Activated CD8-positive, alpha-beta T cell treated with anti-CD3 and anti-CD28 coated beads for 36 hours (primary cell): ENCODE data around the gene ZNF277. TPM values are rescaled to one million over a fixed set of nuclear protein-coding genes. Genes with fewer than 3 reads are reported as not detected.

Experiments used
- ATAC-seq: fragments of 200-7000 bp; cut with Tn5 transposase; one replicate; pipeline ENCODE4 v1.10.0; 2021; ENCODE audit warnings: mild to moderate bottlenecking, moderate library complexity
- CTCF ChIA-PET: fragments of 350-600 bp; sonication (Branson Sonifier 250); formaldehyde crosslinking; loops from one replicate; lab custom pipeline; 2021; ENCODE audit warnings: antibody characterized with exemption; lab: Charles Lee
- POLR2A ChIA-PET: fragments of 350-600 bp; sonication (Branson Sonifier 250); formaldehyde crosslinking; loops from one replicate; lab custom pipeline; 2021; ENCODE audit warnings: antibody characterized with exemption; lab: Charles Lee
- DNase-seq: peaks from one replicate; pipeline ENCODE4 v3.0.0-alpha.2; 2020
- H3K27ac Mint-ChIP-seq: one replicate; pipeline ENCODE4 v1.8.0; 2021; ENCODE audit warnings: mild to moderate bottlenecking, mixed read lengths
- H3K27me3 Mint-ChIP-seq: one replicate; pipeline ENCODE4 v1.8.0; 2021; ENCODE audit warnings: mixed read lengths
- H3K36me3 Mint-ChIP-seq: one replicate; pipeline ENCODE4 v1.8.0; 2021; ENCODE audit warnings: low read depth, mixed read lengths
- H3K4me1 Mint-ChIP-seq: one replicate; pipeline ENCODE4 v1.8.0; 2021; ENCODE audit warnings: low read depth, mixed read lengths
- H3K4me3 Mint-ChIP-seq: one replicate; pipeline ENCODE4 v1.8.0; 2021; ENCODE audit warnings: mild to moderate bottlenecking, moderate library complexity, mixed read lengths
- H3K9me3 Mint-ChIP-seq: one replicate; pipeline ENCODE4 v1.8.0; 2021; ENCODE audit warnings: mixed read lengths
- CTCF ChIP-seq: fragments of 200-600 bp; IDR thresholded peaks from one replicate; pipeline ENCODE4 v1.8.0; 2022; ENCODE audit warnings: antibody characterized with exemption, mild to moderate bottlenecking
- intact Hi-C: fragments of 100-400 bp; cut with micrococcal nuclease; formaldehyde crosslinking; loops from one replicate; pipeline ENCODE4 v1.10.0; 2022
- total RNA-seq, 2 experiments: library from RNA; stranded (reverse); gene quantifications; one replicate each; pipeline ENCODE4 v1.2.3, GENCODE V29; 2021

Gene ZNF277
- total RNA-seq, 2 experiments from 2014 or later, result 21.5 to 25.8 TPM

DNA sequence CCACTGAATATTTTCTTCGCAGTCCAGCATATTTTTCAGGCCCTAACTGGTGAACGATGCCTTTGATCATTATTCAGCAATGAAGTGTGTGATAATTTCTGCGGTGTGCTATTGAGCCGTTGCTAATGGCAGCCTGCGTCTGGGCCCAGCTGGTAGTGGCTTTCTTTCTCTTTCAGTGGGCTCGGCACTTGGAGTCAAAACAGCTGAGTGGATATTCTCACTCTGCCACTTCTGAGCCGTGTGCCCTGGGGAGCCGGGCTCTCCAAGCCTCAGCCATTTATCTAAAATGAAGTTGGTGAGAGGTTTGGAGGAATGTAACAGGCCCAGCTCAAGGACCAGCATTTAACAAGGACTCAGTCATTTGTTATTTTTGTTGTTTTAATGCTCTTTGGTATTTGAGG is 156.2 kb downstream of the ZNF277 start:
- Mint-ChIP-seq H3K36me3 (no peaks in the 10 kb centered on the region), H3K27me3 (peaks cover 7% of the 10 kb centered on the region), H3K9me3 (no peaks in the 10 kb centered on the region), H3K4me3 (no peak overlapping the region), H3K27ac (no peak overlapping the region), H3K4me1 (no peaks in the 10 kb centered on the region)
- no peak for TF ChIP-seq CTCF
- ATAC-seq, result no peak
- CTCF ChIA-PET, result interaction anchor here (0.9 kb wide), 1 partner anchor 610 kb away, joined by 3 read pairs; no protein-coding TSS in a partner anchor
- intact Hi-C loops, result no loop called here
- DNase-seq, result no peak
- POLR2A ChIA-PET, result no interaction called here

GRCh38 chr7:112364388-112364787 is 157.9 kb downstream of the ZNF277 start:
- H3K27me3 Mint-ChIP-seq, result peaks cover 6% of the 10 kb centered on the region
- no peaks in the 10 kb centered on the region for H3K36me3 Mint-ChIP-seq
- ChIA-PET POLR2A (no interaction called here), CTCF (no interaction called here)
- no peak overlapping the region for H3K27ac Mint-ChIP-seq
- no peak overlapping the region for H3K4me3 Mint-ChIP-seq
- intact Hi-C loops, result no loop called here
- no peak for TF ChIP-seq CTCF
- no peaks in the 10 kb centered on the region for H3K4me1 Mint-ChIP-seq
- no peak for ATAC-seq
- no peak for DNase-seq
- no peaks in the 10 kb centered on the region for H3K9me3 Mint-ChIP-seq

- ChIA-PET CTCF (interaction anchor here (1.0 kb wide), 1 partner anchor 19 kb away, joined by 3 read pairs; no protein-coding TSS in a partner anchor), POLR2A (no interaction called here)
- H3K4me1 Mint-ChIP-seq, result no peaks in the 10 kb centered on the region
- no peak for TF ChIP-seq CTCF
- intact Hi-C loops, result no loop called here
- peaks cover 5% of the 10 kb centered on the region for H3K27me3 Mint-ChIP-seq
- no peak overlapping the region for H3K4me3 Mint-ChIP-seq
- H3K36me3 Mint-ChIP-seq, result no peaks in the 10 kb centered on the region
- no peak for DNase-seq
- no peaks in the 10 kb centered on the region for H3K9me3 Mint-ChIP-seq
- H3K27ac Mint-ChIP-seq, result no peak overlapping the region
- ATAC-seq, result no peak
These were observed 159.1 kb downstream of the ZNF277 start for GRCh38 chr7:112365551-112365950.

DNA sequence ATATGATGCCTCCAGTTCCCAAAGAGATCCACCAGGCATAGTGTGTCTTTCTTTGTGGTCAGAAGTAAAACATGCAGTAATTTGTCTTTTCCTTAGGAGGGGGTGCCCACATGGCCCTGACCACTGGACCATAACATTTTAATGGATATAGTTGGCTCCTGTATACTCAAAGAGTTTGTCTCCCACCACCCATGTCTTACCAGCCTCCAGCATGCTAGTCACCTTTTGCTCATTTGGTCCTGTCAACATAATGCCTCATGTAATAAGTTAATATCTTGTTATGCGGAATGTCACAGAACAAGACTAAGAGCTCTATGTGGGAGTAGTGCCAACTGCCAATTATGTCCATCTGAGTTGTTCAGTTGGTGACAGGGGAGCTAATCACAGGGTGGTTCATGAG is 160.4 kb downstream of the ZNF277 start:
- ChIA-PET POLR2A (no interaction called here), CTCF (no interaction called here)
- no peak for TF ChIP-seq CTCF
- intact Hi-C loops, result no loop called here
- Mint-ChIP-seq H3K4me1 (no peaks in the 10 kb centered on the region), H3K27ac (no peak overlapping the region), H3K27me3 (peaks cover 5% of the 10 kb centered on the region), H3K36me3 (no peaks in the 10 kb centered on the region), H3K4me3 (no peak overlapping the region), H3K9me3 (no peaks in the 10 kb centered on the region)
- DNase-seq (no peak), ATAC-seq (no peak)

- Mint-ChIP-seq H3K4me1 (no peaks in the 10 kb centered on the region), H3K4me3 (no peak overlapping the region), H3K27me3 (no peaks in the 10 kb centered on the region), H3K27ac (no peak overlapping the region), H3K36me3 (no peaks in the 10 kb centered on the region), H3K9me3 (no peaks in the 10 kb centered on the region)
- ChIA-PET CTCF (no interaction called here), POLR2A (no interaction called here)
- no peak for TF ChIP-seq CTCF
- intact Hi-C loops, result no loop called here
- ATAC-seq, result no peak
- no peak for DNase-seq
These were observed 163.9 kb downstream of the ZNF277 start for GRCh38 chr7:112370436-112370835.
